LHCN-M2 (cell line): Measurements from ENCODE around the gene SATB2. TPM values are rescaled to one million over a fixed set of nuclear protein-coding genes. Genes with fewer than 3 reads are reported as not detected.

ENCODE experiments used
- DNase-seq: peaks from one replicate; pipeline ENCODE4 v3.0.0-alpha.2; 2012; ENCODE audit warnings: low read depth
- total RNA-seq: library from RNA; depleted of rRNA; stranded (reverse); fragments of >200 nt; gene quantifications from 2 replicates; pipeline ENCODE4 v1.2.3, GENCODE V29; 2014

SATB2 gene
- total RNA-seq, 1 experiment from 2014 or later = 10.3 TPM

DNA sequence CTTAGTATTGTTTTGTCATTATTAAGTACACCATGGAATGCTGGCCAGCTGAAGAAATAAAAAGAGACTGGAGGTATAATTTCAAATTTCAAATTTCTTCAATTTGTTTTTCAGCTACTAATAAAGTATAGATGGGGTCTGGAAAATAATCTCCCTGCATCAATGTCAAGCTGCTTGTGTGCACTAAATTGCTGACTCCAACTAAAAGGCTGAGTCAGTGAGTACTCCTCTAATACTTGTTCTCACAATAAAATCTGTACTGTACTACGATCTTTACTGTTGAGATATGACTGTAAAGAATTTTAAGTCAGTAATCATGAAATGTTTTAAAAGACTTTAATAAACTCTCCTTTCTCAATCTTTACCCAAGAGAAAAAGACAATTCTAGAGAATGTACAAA, 131.9 kb downstream of the SATB2 start:
- no peak for DNase-seq

- DNase-seq = no peak
Measured at GRCh38 chr2:199322151-199322550, 135.6 kb downstream of the SATB2 start.

GRCh38 chr2:199317646-199318045, 140.1 kb downstream of the SATB2 start:
- no peak for DNase-seq

DNA sequence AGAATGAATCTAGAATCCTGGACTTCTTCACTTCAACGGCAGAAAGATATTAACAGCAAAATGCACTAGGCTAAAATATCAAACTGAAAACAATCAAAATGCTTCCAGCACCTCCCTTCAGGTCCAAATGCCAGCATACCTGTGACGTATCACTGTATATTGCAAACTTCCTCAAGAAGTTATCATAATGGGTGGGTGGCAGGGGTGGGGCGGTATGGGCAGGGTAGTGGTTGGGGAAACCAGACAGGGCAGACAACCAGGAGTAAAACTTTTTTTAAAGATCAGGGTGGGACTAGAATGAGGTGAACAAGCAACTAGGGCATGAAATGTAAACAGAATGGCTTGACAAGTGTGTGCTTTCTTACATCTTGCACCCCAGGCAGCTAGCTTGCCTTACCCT, 140.9 kb downstream of the SATB2 start:
- no peak for DNase-seq

- DNase-seq = peak; percentile 33
Measured at GRCh38 chr2:199315299-199316179, 142.2 kb downstream of the SATB2 start.

GRCh38 chr2:199312931-199313330, 144.8 kb downstream of the SATB2 start:
- no peak for DNase-seq

GRCh38 chr2:199310771-199311585, 146.8 kb downstream of the SATB2 start:
- no peak for DNase-seq

GRCh38 chr2:199309973-199310372, 147.8 kb downstream of the SATB2 start:
- DNase-seq = no peak

- DNase-seq = no peak
Measured at GRCh38 chr2:199309411-199309810, 148.3 kb downstream of the SATB2 start.

- no peak for DNase-seq
Measured at GRCh38 chr2:199308567-199308966, 149.2 kb downstream of the SATB2 start.

DNA sequence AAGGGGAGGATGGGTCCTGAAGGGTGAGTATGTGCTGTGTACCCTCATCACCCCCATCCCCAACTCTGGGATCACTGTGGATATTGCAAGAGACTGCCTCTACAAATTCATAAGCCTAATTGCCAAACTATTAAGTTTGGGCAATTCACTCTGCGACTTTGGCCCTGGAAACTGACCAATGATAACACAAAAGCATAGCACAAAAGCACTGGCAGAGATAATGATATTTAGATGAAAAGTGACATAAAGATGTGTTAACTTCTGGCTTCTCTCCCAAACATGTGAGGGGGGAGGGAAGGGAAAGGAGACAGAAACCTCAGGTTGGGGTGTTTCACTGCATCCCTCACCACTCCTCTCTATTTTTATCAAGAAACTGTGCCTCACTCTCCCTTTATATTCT, 150.3 kb downstream of the SATB2 start:
- DNase-seq = no peak

DNA sequence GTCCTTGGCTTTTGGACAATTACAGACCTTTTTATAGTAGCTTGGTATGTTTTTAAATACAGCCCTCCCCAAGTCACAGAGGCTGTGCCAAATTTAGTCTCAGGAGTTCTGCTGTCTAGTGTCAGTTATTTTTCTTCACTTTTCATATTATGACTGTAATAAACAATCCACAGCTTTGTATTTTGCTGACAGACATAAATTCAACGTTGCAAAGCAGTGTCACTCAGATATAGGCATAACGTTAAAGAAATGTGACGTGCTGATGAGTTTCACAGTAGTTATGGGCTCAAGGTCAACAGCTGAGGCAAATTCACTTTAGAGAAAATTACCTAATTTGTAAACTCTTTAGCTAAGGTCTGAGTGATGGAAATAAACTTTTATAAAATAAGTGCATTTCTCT, 151.6 kb downstream of the SATB2 start:
- DNase-seq = no peak

DNA sequence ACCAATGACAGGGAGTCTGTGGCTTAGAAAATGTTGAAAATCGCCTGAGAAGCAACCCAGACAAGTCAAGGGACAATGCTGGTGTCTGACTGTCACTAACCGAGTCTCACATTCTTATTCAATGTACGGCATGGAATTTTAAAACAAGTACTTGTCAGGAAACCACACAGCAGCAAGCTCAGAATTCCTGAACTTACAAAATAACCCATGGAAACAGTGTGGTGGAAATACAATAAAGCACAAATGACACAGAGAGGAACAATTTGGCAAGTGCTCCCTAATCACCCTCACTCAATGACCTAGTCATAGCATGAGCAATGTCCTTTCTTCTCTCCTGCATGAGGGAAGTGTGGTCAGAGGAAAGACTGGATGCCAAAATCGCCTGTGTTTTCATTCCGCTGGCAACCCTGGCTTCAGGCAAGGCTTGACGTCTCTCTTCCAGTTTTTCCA, 154.0 kb downstream of the SATB2 start:
- DNase-seq = peak; percentile 97

- peak; percentile 21 for DNase-seq
Measured at GRCh38 chr2:199302851-199303250, 154.9 kb downstream of the SATB2 start.

DNA sequence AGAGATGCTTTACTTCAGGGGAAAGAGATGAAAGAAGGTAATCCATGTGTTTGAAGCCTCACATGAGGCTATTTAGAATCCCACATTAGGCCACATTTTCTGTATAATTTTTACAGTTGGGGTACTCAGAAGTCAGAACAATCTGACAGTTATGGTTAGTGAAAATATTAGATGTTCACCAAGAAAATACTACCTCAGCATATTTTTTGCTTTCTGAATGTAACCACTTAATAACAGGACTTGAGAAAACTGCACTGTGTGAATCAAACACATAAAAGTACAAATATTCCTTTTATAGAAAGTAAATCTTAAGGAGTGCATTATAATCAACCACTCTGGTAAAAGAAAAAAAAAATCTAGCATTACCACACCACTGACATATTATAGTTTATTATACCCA, 169.3 kb downstream of the SATB2 start:
- DNase-seq = no peak

DNA sequence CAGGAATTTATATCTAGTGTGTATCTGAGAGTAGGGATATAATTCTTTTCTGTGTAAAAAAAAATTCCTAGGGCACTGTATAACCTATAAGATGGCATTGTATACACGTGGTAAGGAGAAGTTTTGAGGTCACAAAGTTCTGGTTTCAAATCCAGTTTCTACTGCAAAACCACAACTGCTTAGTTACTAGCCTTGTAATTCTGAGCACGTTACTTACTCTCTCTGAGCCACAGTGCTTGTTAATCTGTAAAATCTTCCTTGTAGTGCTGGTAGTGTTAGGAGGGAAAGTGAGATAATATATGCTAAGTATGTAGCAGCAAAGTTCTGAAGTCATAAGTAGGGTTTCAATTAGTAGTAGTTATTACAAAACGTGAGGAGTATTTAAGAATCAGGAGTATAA, 175.4 kb downstream of the SATB2 start:
- no peak for DNase-seq

DNA sequence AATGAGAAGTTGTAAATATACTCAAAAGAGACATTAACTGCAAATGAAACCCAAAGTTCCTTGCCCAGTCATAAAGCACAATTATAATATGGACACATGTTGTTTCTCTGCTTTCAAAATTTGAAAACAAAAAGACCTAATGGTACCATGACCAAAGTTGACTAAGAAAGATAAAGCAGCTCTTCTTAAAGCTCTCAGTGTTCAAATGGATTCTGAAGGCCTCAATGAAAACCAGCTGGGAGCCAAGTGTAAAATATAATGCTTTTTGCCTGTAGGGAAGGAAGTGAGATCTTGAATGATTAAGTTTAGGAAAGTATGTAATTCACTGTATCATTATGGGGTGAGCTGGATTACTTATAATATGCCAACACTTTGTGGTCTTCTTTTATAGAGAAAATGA, 178.6 kb downstream of the SATB2 start:
- DNase-seq = no peak

GRCh38 chr2:199278099-199278498, 179.6 kb downstream of the SATB2 start:
- peak; percentile 31 for DNase-seq

GRCh38 chr2:199273042-199273511, 184.7 kb downstream of the SATB2 start:
- peak; percentile 63 for DNase-seq

GRCh38 chr2:199261936-199262335, 195.8 kb downstream of the SATB2 start:
- no peak for DNase-seq

GRCh38 chr2:199261239-199261638, 196.5 kb downstream of the SATB2 start:
- DNase-seq = peak; percentile 76

DNA sequence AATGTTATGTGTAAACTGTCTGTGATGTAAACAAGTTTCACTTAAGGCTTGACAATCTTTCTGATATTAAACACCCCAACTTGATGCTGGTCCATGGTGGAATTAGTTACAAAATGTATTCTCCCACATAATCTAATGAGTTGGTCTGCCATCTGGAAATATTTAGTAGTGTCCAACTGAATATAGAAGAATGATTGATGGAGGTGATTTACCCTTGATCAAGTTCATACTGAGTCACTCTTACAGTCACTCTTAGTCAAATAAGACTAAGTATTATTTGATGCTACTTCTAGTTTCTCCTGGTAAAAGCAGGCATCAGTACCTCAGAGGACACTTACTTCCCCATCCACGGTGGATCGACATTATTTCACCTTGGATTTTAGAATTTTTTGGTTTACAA, 198.1 kb downstream of the SATB2 start:
- no peak for DNase-seq
